Effector memory CD4-positive, alpha-beta T cell (primary cell): ENCODE data around the gene ADAMTS4.

Experiments used
- DNase-seq, 3 donors: peaks; one replicate each; pipeline ENCODE4 v3.0.0-alpha.2; 2020
- H3K27ac ChIP-seq: 2 replicates; pipeline ENCODE4 v1.7.0; 2013; ENCODE audit warnings: mild to moderate bottlenecking, low read length, moderate library complexity; ENCODE audit not compliant: insufficient read depth, poor library complexity, severe bottlenecking
- H3K27me3 ChIP-seq: replicated peaks from 2 replicates; pipeline ENCODE4 v1.7.0; 2013; ENCODE audit warnings: mild to moderate bottlenecking, low read length; ENCODE audit not compliant: insufficient read depth, control insufficient read depth, poor library complexity, severe bottlenecking
- H3K36me3 ChIP-seq: 2 replicates; pipeline ENCODE4 v1.7.0; 2013; ENCODE audit warnings: mild to moderate bottlenecking, low read length, moderate library complexity; ENCODE audit not compliant: control insufficient read depth, insufficient read depth
- H3K4me1 ChIP-seq: 2 replicates; pipeline ENCODE4 v1.7.0; 2013; ENCODE audit warnings: low read length, mild to moderate bottlenecking; ENCODE audit not compliant: control insufficient read depth, insufficient read depth, poor library complexity, severe bottlenecking
- H3K4me3 ChIP-seq: 2 replicates; pipeline ENCODE4 v1.7.0; 2013; ENCODE audit warnings: low read length, low read depth, mild to moderate bottlenecking; ENCODE audit not compliant: insufficient read depth, poor library complexity, severe bottlenecking
- H3K9me3 ChIP-seq: 2 replicates; pipeline ENCODE4 v1.7.0; 2013; ENCODE audit warnings: mild to moderate bottlenecking, low read length, moderate library complexity; ENCODE audit not compliant: control insufficient read depth

Gene ADAMTS4

GRCh38 chr1:161162806-161163205, 36.0 kb downstream of the ADAMTS4 start:
- peaks cover 9% of the 10 kb centered on the region for H3K36me3 ChIP-seq
- peaks cover 37% of the 10 kb centered on the region for H3K4me1 ChIP-seq
- no peaks in the 10 kb centered on the region for H3K9me3 ChIP-seq

GRCh38 chr1:161162052-161162451, 36.8 kb downstream of the ADAMTS4 start:
- Histone ChIP-seq H3K36me3 (peaks cover 12% of the 10 kb centered on the region), H3K27me3 (no peaks in the 10 kb centered on the region), H3K27ac (no peak overlapping the region), H3K9me3 (no peaks in the 10 kb centered on the region), H3K4me3 (no peak overlapping the region), H3K4me1 (peaks cover 34% of the 10 kb centered on the region)
- no peak for DNase-seq

More at GRCh38 chr1:161162806-161163205, 36.0 kb downstream of the ADAMTS4 start:
- DNase-seq, result no peak
- no peak overlapping the region for H3K27ac ChIP-seq
- no peaks in the 10 kb centered on the region for H3K27me3 ChIP-seq
- H3K4me3 ChIP-seq, result no peak overlapping the region

DNA sequence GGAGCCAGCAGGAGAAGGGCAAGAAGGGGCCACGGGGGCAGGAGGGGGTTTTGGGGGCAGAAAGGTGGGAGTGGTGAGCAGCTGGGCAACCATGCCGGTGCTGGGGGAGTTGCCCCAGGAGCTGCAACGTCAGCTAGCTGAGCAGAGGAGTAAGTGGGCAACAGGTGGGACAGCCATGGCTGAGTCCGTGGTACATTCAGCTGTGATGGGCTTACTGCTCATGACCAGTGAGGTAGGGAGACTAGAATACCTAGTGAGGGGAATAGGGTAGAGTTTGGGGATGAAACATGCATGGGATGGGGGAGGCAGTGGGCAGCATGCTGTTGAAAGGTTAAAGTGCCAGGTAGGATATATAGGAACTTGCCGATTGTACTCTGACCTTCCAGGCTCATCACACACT, 37.2 kb downstream of the ADAMTS4 start:
- no peak overlapping the region for H3K4me3 ChIP-seq
- no peak for DNase-seq
- peaks cover 12% of the 10 kb centered on the region for H3K36me3 ChIP-seq
- no peak overlapping the region for H3K27ac ChIP-seq
- peaks cover 30% of the 10 kb centered on the region for H3K4me1 ChIP-seq
- H3K9me3 ChIP-seq, result no peaks in the 10 kb centered on the region
- no peaks in the 10 kb centered on the region for H3K27me3 ChIP-seq

DNA sequence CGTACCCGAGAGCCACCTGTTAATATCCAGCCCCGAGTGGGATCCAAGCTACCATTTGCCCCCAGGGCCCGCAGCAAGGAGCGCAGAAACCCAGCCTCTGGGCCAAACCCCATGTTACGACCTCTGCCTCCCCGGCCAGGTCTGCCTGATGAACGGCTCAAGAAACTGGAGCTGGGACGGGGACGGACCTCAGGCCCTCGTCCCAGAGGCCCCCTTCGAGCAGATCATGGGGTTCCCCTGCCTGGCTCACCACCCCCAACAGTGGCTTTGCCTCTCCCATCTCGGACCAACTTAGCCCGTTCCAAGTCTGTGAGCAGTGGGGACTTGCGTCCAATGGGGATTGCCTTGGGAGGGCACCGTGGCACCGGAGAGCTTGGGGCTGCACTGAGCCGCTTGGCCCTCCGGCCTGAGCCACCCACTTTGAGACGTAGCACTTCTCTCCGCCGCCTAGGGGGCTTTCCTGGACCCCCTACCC, 38.1 kb downstream of the ADAMTS4 start:
- no peak overlapping the region for H3K27ac ChIP-seq

DNA sequence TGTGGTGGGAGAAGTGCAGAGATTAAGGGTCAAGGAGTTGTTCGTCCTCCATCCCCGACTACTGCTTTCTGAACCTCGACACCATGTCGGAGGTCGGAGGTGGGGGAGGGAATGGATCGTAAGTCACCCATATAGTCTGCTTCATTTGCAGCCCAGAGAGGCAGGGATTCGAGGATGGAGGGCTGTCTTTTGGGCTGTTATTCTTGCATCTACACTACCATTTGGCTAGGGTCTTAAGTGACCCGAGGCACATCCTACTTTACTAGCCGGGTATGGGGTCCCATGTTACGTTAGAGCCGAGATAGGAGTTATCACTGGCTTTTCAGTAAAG, 39.0 kb downstream of the ADAMTS4 start:
- peak overlapping the region; percentile 90 for H3K4me3 ChIP-seq
- peaks cover 18% of the 10 kb centered on the region for H3K4me1 ChIP-seq
- no peaks in the 10 kb centered on the region for H3K27me3 ChIP-seq
- no peaks in the 10 kb centered on the region for H3K9me3 ChIP-seq
- no peak for DNase-seq
- H3K27ac ChIP-seq, result peak overlapping the region; percentile 86
- H3K36me3 ChIP-seq, result peaks cover 12% of the 10 kb centered on the region

More for the DNA sequence above, 38.1 kb downstream of the ADAMTS4 start:
- no peaks in the 10 kb centered on the region for H3K27me3 ChIP-seq
- no peaks in the 10 kb centered on the region for H3K9me3 ChIP-seq
- H3K4me1 ChIP-seq, result peaks cover 26% of the 10 kb centered on the region
- H3K4me3 ChIP-seq, result peak overlapping the region; percentile 90
- peaks cover 12% of the 10 kb centered on the region for H3K36me3 ChIP-seq
- no peak for DNase-seq

GRCh38 chr1:161159087-161159912, 39.6 kb downstream of the ADAMTS4 start, which contains the start of gene USP21:
Gene USP21 (plus strand): TSS chr1:161159500. CDS start chr1:161160641, 1,141 bp downstream.
- DNase-seq, result peak; percentile 83 to 88 (median 83)
- H3K27ac ChIP-seq, result peak within 1 kb of the TSS; percentile 86
- H3K4me3 ChIP-seq, result peak within 1 kb of the TSS; percentile 90
- no peaks in the 10 kb centered on the region for H3K9me3 ChIP-seq
- peaks cover 6% of the 10 kb centered on the region for H3K36me3 ChIP-seq
- no peaks in the 10 kb centered on the region for H3K27me3 ChIP-seq
- H3K4me1 ChIP-seq, result peaks cover 17% of the 10 kb centered on the region

DNA sequence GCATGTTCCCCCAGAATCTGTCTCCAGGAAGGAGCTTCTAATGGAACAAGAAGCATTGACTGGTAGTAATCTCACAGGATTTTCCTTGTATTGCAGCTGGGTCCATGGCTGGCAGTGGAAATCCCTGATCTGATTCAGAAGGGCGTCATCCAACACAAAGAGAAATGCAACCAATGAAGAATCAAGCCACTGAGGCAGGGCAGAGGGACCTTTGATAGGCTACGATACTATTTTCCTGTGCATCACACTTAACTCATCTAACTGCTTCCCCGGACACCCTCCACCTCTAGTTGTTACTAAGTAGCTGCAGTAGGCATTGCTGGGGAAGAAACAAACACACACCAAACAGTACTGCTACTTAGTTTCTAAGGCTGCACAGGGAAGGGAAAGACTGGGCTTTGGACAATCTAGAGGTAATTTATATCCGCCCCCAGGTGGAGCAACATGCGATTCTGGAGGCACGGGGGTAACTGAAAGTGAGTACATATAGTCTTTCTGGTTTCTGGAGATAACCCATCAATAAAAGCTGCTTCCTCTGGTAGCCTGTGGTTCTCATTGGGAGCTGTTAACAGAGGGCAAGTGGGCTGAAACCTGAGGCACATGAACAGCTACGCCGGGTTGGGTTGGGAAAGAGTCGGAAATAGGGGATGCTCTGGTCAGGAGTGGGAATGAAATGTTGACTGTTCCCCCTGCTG, 40.4 kb downstream of the ADAMTS4 start:
- DNase-seq, result no peak
- Histone ChIP-seq H3K9me3 (no peaks in the 10 kb centered on the region), H3K36me3 (peaks cover 3% of the 10 kb centered on the region), H3K4me3 (peak overlapping the region; percentile 90), H3K27ac (peak overlapping the region; percentile 86), H3K4me1 (peaks cover 17% of the 10 kb centered on the region), H3K27me3 (no peaks in the 10 kb centered on the region)

DNA sequence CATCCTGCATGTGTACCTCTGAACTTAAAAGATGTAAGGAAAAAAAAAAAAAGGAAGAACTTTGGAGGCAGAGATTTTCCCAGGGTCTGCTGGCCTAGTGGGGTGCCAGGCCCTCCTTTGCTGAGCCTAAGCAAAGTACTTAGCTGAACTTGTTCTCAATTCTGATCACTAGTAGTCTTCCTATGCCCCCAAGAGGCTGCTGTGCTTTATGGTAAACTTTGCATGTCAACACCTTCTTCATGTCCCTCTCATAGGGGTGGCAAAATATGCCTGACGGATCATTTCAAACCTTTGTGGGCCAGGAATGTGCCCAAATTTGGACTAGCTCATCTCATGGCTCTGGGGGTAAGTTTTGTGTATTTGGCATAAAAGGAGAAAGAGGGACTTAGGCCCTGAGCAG, 41.0 kb downstream of the ADAMTS4 start:
- no peak for DNase-seq
- Histone ChIP-seq H3K27ac (no peak overlapping the region), H3K36me3 (peaks cover 3% of the 10 kb centered on the region), H3K9me3 (no peaks in the 10 kb centered on the region), H3K4me1 (peaks cover 21% of the 10 kb centered on the region), H3K4me3 (no peak overlapping the region), H3K27me3 (no peaks in the 10 kb centered on the region)

DNA sequence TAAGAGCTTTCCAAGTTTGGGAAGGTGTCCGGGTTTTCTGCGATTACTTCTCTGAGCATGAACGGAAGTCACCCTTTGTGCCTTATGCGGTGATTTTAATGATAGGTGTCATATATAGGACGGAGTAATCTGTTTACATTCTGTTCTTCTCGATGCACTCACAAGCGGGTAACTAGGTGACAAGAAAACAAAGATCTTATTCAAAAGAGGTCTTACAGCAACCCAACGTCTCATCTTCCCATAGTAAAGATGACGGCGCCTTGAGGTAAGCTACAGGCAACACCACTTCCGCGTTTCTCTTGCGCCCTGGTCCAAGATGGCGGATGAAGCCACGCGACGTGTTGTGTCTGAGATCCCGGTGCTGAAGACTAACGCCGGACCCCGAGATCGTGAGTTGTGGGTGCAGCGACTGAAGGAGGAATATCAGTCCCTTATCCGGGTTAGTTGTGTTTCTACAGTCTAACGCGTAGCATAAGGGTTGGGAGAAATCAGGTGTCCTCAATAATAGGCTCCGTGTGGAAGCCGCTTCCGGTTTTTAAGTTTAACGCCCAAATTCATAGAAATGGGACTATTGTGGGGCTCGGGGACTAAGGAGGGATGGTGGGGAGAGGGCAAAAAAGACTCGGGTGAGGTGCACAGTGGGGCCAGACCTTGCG, 45.0 kb downstream of the ADAMTS4 start, which contains the start of gene UFC1:
Gene UFC1 (plus strand): TSS at position 297 of the 656 bp plus-strand sequence. CDS start 20 bp downstream, at position 317.
- Histone ChIP-seq H3K27me3 (no peaks in the 10 kb centered on the region), H3K9me3 (no peaks in the 10 kb centered on the region), H3K4me3 (peak within 1 kb of the TSS; percentile 89), H3K27ac (peak within 1 kb of the TSS; percentile 97), H3K36me3 (peaks cover 3% of the 10 kb centered on the region), H3K4me1 (peaks cover 4% of the 10 kb centered on the region)
- peak; percentile 68 to 75 (median 74) for DNase-seq
